Nephron progenitor cell (in vitro differentiated cells): ENCODE measurements around the gene SMIM31.

Experiments used
- DNase-seq: peaks from one replicate; pipeline ENCODE4 v3.0.0; 2021
- H3K27ac Mint-ChIP-seq: 2 replicates; pipeline ENCODE4 v1.8.0; 2021; ENCODE audit warnings: mild to moderate bottlenecking, moderate library complexity, mixed read lengths
- H3K27me3 Mint-ChIP-seq: 2 replicates; pipeline ENCODE4 v1.8.0; 2021; ENCODE audit warnings: mild to moderate bottlenecking, low read depth, mixed read lengths; ENCODE audit not compliant: poor library complexity
- H3K36me3 Mint-ChIP-seq: 2 replicates; pipeline ENCODE4 v1.8.0; 2021; ENCODE audit warnings: low read depth, mixed read lengths
- H3K4me1 Mint-ChIP-seq: 2 replicates; pipeline ENCODE4 v1.8.0; 2021; ENCODE audit warnings: mixed read lengths
- H3K4me3 Mint-ChIP-seq: 2 replicates; pipeline ENCODE4 v1.8.0; 2021; ENCODE audit warnings: mild to moderate bottlenecking, moderate library complexity, mixed read lengths
- H3K9me3 Mint-ChIP-seq: 2 replicates; pipeline ENCODE4 v1.8.0; 2021; ENCODE audit warnings: mild to moderate bottlenecking, moderate library complexity, mixed read lengths
- CTCF ChIP-seq: fragments of 200-600 bp; sonication (generic); IDR thresholded peaks from 2 replicates; pipeline ENCODE4 v1.5.0; 2021; ENCODE audit warnings: antibody characterized with exemption

SMIM31 gene

DNA sequence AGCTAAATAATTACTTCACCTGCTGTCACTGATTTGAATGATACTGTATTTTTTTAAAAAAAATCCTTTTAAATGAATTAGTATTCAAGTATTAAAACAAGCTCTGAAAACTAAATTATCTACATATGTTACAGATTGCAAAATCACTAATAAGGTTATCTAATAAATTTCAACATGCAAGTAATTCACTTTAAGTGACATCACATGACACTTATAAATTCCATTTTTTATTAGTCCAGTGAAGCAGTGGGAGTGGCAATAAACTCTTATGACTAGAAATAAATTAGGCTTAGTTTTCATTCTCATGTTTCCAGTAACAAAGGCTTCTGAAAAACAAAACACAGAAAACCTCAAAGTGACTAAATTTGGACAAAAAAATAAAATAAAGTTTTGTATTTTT lies 36.3 kb downstream of the SMIM31 start:
- no peak for DNase-seq
- Mint-ChIP-seq H3K9me3 (no peaks in the 10 kb centered on the region), H3K27ac (no peak overlapping the region), H3K27me3 (no peaks in the 10 kb centered on the region), H3K36me3 (no peaks in the 10 kb centered on the region), H3K4me1 (peaks cover 5% of the 10 kb centered on the region), H3K4me3 (no peak overlapping the region)
- no peak for TF ChIP-seq CTCF

DNA sequence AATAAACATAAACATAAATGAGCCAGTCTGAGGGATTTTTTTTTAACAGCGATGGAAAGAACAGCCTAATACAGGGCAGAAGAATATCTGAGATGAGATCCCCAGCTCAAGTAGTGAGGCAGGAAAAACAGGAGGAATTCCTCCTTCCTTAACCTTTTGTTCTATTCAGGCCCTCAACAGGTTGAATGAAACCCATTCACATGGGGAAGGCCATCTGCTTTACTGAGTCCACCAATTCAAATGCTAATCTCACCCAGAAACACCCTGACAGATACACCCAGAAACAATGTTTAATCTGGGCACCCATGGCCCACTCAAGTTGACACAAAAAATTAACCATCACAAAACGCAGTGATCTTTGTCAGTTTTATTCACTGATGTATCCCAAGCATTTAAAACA lies 45.5 kb downstream of the SMIM31 start:
- no peaks in the 10 kb centered on the region for H3K4me1 Mint-ChIP-seq
- H3K36me3 Mint-ChIP-seq, result no peaks in the 10 kb centered on the region
- no peak overlapping the region for H3K27ac Mint-ChIP-seq
- DNase-seq, result no peak
- H3K9me3 Mint-ChIP-seq, result peaks cover 3% of the 10 kb centered on the region
- TF ChIP-seq CTCF, result no peak
- no peaks in the 10 kb centered on the region for H3K27me3 Mint-ChIP-seq
- no peak overlapping the region for H3K4me3 Mint-ChIP-seq

DNA sequence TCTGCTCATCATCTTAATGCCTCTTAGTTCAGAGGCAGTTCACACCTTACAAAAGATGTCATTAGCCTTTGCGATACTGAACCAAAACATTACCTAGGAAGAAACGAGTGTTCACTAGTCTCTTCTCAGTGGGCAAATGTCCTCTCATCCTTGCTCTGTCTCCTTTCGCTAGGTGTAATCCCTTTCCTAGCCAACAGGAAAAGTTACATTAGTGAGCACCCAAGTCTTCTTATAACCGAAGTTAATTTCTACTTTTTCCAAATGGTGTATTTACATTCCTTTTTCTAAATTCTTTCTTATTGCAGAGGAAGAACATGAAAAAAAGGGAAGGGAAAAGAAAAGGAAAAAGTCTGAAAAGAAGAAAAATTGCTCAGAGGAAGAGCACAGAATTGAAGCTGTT lies 46.9 kb downstream of the SMIM31 start:
- H3K4me3 Mint-ChIP-seq, result no peak overlapping the region
- no peak overlapping the region for H3K27ac Mint-ChIP-seq
- no peaks in the 10 kb centered on the region for H3K36me3 Mint-ChIP-seq
- peaks cover 3% of the 10 kb centered on the region for H3K9me3 Mint-ChIP-seq
- peaks cover 3% of the 10 kb centered on the region for H3K4me1 Mint-ChIP-seq
- peaks cover 2% of the 10 kb centered on the region for H3K27me3 Mint-ChIP-seq
- no peak for DNase-seq
- TF ChIP-seq CTCF, result no peak

DNA sequence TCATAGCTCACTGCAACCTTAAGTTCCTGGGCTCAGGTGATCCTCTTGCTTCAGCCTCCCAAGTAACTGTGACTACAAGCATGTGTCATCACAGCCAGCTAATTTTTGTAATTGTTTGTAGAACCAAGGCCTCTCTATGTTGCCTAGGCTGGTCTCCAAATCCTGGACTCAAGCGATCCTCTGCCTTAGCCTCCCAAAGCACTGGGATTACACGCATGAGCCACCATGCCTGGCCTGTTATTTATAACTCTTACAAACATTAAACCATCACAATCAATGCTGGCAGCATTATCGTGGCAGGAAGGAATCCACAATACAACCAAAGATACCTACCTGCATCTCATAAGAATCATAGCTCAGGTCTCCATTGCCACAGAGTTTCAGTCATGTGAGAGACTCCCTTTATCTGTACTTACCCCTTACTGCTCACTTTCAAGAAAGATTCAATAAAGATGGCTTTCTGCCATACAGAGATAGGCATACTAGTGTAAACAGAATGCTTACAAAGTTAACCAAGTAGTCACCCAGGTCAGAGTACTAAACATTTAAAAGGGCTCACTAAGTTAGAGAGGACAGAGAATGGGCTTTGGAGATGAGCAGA lies 48.5 kb downstream of the SMIM31 start:
- Mint-ChIP-seq H3K27me3 (peaks cover 2% of the 10 kb centered on the region), H3K27ac (no peak overlapping the region), H3K4me1 (peaks cover 5% of the 10 kb centered on the region), H3K4me3 (no peak overlapping the region), H3K36me3 (no peaks in the 10 kb centered on the region), H3K9me3 (peaks cover 3% of the 10 kb centered on the region)
- TF ChIP-seq CTCF, result no peak
- DNase-seq, result no peak

DNA sequence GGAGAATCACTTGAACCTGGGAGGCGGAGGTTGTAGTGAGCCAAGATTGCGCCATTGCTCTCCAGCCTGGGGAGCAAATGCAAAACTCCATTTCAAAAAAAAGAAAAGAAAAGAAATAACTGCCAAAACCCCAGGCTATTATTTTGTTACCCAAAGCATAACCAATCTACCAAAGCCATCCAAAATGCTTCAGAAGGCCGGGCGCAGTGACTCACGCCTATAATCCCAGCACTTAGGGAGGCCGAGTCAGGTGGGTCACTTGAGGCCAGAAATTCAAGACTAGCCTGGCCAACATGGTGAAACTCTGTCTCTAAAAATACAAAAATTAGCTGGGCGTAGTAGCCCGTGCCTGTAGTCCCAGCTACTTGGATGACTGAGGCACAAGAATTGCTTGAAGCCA lies 49.8 kb downstream of the SMIM31 start:
- Mint-ChIP-seq H3K4me1 (peaks cover 5% of the 10 kb centered on the region), H3K36me3 (no peaks in the 10 kb centered on the region), H3K9me3 (no peaks in the 10 kb centered on the region), H3K27ac (no peak overlapping the region), H3K27me3 (peaks cover 2% of the 10 kb centered on the region), H3K4me3 (no peak overlapping the region)
- DNase-seq, result no peak
- TF ChIP-seq CTCF, result no peak

DNA sequence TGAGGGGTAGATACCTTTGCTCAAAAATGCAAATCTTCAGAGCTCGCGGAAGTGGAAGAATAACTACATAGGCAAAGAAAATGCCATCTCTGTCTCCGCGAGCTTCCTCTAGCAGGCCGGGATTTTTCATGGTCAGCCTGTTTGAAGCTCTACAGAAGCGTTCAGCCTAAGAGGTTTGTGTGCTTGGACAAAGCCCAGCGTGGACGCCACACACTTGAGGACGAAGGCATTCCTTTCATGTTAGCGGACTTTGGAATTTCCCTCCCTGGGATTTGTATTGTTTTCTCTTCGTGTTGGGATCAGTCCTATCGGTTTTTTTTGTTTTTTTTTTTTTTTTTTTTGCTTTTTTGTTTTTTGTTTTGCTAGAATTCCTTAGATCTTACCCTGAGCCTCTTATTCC lies 53.7 kb downstream of the SMIM31 start:
- TF ChIP-seq CTCF, result no peak
- no peak overlapping the region for H3K27ac Mint-ChIP-seq
- H3K9me3 Mint-ChIP-seq, result no peaks in the 10 kb centered on the region
- no peak for DNase-seq
- H3K4me3 Mint-ChIP-seq, result no peak overlapping the region
- no peaks in the 10 kb centered on the region for H3K36me3 Mint-ChIP-seq
- H3K4me1 Mint-ChIP-seq, result peaks cover 5% of the 10 kb centered on the region
- peaks cover 2% of the 10 kb centered on the region for H3K27me3 Mint-ChIP-seq
